ENCODE results near the gene CD300LB.
A peak's percentile ranks its signal among the peaks of the same experiment; 100 is the strongest.
"Not testable (repeated sequence)": the region's sequence is repeated elsewhere in the genome, so short reads cannot be mapped to it uniquely, and the experiment has no call there.

CD300LB gene

GRCh38 chr17:74502861-74503260 is 28.4 kb downstream of the CD300LB start:
- no peaks in the 10 kb centered on the region for H3K4me1 Mint-ChIP-seq
- DNase-seq (ENCODE audit: low spot score in 2 of 2): no peak
- H3K9me3 Mint-ChIP-seq: no peaks in the 10 kb centered on the region
- no peaks in the 10 kb centered on the region for H3K36me3 Mint-ChIP-seq
- no peak overlapping the region for H3K27ac Mint-ChIP-seq
- no peak for ATAC-seq
- H3K4me3 Mint-ChIP-seq: no peak overlapping the region

- DNase-seq (ENCODE audit: low spot score in 2 of 2): no peak
- no peak for ATAC-seq
- Mint-ChIP-seq H3K4me1 (peaks cover 4% of the 10 kb centered on the region), H3K36me3 (no peaks in the 10 kb centered on the region), H3K4me3 (no peak overlapping the region), H3K9me3 (no peaks in the 10 kb centered on the region), H3K27ac (no peak overlapping the region)
These were observed 31.3 kb downstream of the CD300LB start for GRCh38 chr17:74499992-74500391.

GRCh38 chr17:74497471-74497870 is 33.8 kb downstream of the CD300LB start:
- ATAC-seq (no peak), DNase-seq (ENCODE audit: low spot score in 2 of 2) (no peak)
- Mint-ChIP-seq H3K36me3 (no peaks in the 10 kb centered on the region), H3K4me1 (peaks cover 12% of the 10 kb centered on the region), H3K9me3 (no peaks in the 10 kb centered on the region), H3K27ac (no peak overlapping the region), H3K4me3 (no peak overlapping the region)

DNA sequence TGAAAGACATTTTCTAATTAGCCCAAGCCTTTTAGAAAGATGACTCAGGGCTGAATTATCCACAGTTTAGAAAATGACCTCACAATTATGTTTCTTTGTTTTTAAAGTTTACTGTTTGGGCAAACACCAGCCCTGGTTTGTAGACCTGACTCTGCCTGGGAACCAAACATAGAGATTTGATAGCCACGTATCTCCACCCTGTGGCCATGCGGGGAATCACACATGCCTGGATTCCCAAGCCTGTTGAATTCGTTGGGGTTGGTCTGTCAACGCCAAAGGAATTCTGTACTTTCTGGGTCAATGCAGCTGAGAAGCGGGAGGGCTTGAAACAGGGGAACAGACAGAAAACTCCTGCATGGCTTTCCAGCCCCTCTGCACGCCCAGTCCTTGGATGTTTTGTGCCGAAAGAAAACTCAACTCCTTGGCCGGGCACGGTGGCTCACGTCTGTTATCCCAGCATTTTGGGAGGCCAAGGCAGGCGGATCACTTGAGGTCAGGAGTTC is 37.9 kb downstream of the CD300LB start:
- Mint-ChIP-seq H3K4me1 (peaks cover 36% of the 10 kb centered on the region), H3K36me3 (no peaks in the 10 kb centered on the region), H3K4me3 (no peak overlapping the region), H3K9me3 (no peaks in the 10 kb centered on the region), H3K27ac (no peak overlapping the region)
- ATAC-seq: peak; percentile 77
- peak; percentile 54 to 78 for DNase-seq (ENCODE audit: low spot score in 2 of 2)

DNA sequence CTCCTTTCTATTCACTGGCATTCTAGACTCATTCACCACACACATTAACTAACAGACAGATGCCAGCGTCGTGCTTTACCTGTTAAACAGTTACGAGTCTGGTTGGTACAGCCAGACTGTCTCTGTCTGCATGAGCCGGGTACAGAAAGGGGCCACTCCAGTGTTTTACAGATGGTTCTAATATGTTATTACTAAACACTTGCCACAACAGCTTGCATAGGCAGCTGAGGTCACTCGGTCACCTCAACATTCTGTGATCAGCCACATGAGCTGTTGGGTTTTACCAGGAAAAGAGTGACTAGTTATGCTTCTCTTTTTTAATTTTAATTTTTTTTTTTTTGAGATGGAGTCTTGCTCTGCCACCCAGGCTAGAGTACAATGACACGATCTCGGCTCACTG is 39.6 kb downstream of the CD300LB start:
- peak; percentile 93 for ATAC-seq
- Mint-ChIP-seq H3K36me3 (peaks cover 8% of the 10 kb centered on the region), H3K9me3 (no peaks in the 10 kb centered on the region), H3K27ac (peak overlapping the region; percentile 91), H3K4me3 (peak overlapping the region; percentile 46), H3K4me1 (peaks cover 40% of the 10 kb centered on the region)
- no peak for DNase-seq (ENCODE audit: low spot score in 2 of 2)

DNA sequence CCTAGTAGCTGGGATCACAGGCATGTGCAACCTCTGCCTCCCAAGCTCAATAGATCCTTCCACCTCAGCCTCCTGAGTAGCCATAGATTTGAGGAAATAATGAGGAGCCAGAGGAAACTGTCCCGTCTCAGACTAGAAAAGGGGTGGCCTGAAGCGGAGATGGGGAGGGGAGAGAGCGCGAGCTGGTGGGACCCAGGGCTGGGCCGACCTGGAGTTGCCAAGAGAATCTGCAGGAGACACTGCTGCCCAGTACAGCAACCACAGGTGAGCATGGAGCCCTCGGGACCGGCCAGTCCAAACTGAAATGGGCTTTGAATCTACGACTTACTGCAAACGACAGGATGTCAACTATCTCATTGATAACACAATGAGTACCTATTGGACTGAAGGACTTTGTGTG is 40.6 kb downstream of the CD300LB start:
- Mint-ChIP-seq H3K36me3 (peaks cover 14% of the 10 kb centered on the region), H3K4me1 (peaks cover 40% of the 10 kb centered on the region), H3K9me3 (no peaks in the 10 kb centered on the region), H3K27ac (no peak overlapping the region), H3K4me3 (no peak overlapping the region)
- ATAC-seq: no peak
- DNase-seq (ENCODE audit: low spot score in 2 of 2): no peak

DNA sequence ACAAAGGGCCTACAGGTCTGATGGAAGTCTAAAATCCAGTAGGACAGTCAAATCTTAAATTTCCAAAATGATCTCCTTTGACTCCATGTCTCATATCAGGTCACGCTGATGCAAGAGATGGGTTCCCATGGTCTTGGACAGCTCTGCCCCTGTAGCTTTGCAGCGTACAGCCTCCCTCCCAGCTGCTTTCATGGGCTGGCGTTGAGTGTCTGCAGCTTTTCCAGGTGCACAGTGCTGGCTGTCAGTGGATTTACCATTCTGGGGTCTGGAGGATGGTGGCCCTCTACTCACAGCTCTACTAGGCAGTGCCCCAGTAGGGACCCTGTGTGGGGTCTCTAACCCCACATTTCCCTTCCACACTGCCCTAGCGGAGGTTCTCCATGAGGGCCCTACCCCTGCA is 43.0 kb downstream of the CD300LB start:
- not testable (repeated sequence) for ATAC-seq

GRCh38 chr17:74485841-74486240 is 45.4 kb downstream of the CD300LB start:
- ATAC-seq (no peak), DNase-seq (ENCODE audit: low spot score in 2 of 2) (no peak)
- no peaks in the 10 kb centered on the region for H3K9me3 Mint-ChIP-seq
- no peak overlapping the region for H3K27ac Mint-ChIP-seq
- H3K4me3 Mint-ChIP-seq: no peak overlapping the region
- peaks cover 49% of the 10 kb centered on the region for H3K36me3 Mint-ChIP-seq
- peaks cover 43% of the 10 kb centered on the region for H3K4me1 Mint-ChIP-seq

More for the DNA sequence above, 43.0 kb downstream of the CD300LB start:
- H3K4me3 Mint-ChIP-seq; H3K9me3 Mint-ChIP-seq; H3K27ac Mint-ChIP-seq; DNase-seq (ENCODE audit: low spot score in 2 of 2): not testable (repeated sequence)
- Mint-ChIP-seq H3K36me3 (peaks cover 27% of the 10 kb centered on the region), H3K4me1 (peaks cover 38% of the 10 kb centered on the region)

- Mint-ChIP-seq H3K4me1 (peaks cover 50% of the 10 kb centered on the region), H3K4me3 (no peak overlapping the region), H3K36me3 (peaks cover 52% of the 10 kb centered on the region), H3K27ac (peak overlapping the region; percentile 90), H3K9me3 (no peaks in the 10 kb centered on the region)
- DNase-seq (ENCODE audit: low spot score in 2 of 2) (no peak), ATAC-seq (no peak)
These were observed 46.1 kb downstream of the CD300LB start for GRCh38 chr17:74485022-74485743.

- Mint-ChIP-seq H3K27ac (peak overlapping the region; percentile 90), H3K4me3 (no peak overlapping the region), H3K36me3 (peaks cover 59% of the 10 kb centered on the region), H3K9me3 (no peaks in the 10 kb centered on the region), H3K4me1 (peaks cover 53% of the 10 kb centered on the region)
- DNase-seq (ENCODE audit: low spot score in 2 of 2): no peak
- ATAC-seq: no peak
These were observed 47.2 kb downstream of the CD300LB start for GRCh38 chr17:74484066-74484465.

- Mint-ChIP-seq H3K27ac (peak overlapping the region; percentile 90), H3K9me3 (no peaks in the 10 kb centered on the region), H3K4me1 (peaks cover 62% of the 10 kb centered on the region), H3K4me3 (no peak overlapping the region), H3K36me3 (peaks cover 58% of the 10 kb centered on the region)
- ATAC-seq (no peak), DNase-seq (ENCODE audit: low spot score in 2 of 2) (no peak)
These were observed 49.7 kb downstream of the CD300LB start for GRCh38 chr17:74481621-74482020.

- DNase-seq (ENCODE audit: low spot score in 2 of 2) (no peak), ATAC-seq (no peak)
- H3K4me3 Mint-ChIP-seq: peak overlapping the region; percentile 37
These were observed 51.0 kb downstream of the CD300LB start for GRCh38 chr17:74480290-74480689.

GRCh38 chr17:74478420-74479100 is 52.7 kb downstream of the CD300LB start:
- H3K36me3 Mint-ChIP-seq: peaks cover 61% of the 10 kb centered on the region
- no peak for DNase-seq (ENCODE audit: low spot score in 2 of 2)
- peak overlapping the region; percentile 90 for H3K27ac Mint-ChIP-seq

More at GRCh38 chr17:74480290-74480689, 51.0 kb downstream of the CD300LB start:
- Mint-ChIP-seq H3K9me3 (peaks cover 4% of the 10 kb centered on the region), H3K36me3 (peaks cover 58% of the 10 kb centered on the region), H3K27ac (peak overlapping the region; percentile 90), H3K4me1 (peaks cover 72% of the 10 kb centered on the region)

DNA sequence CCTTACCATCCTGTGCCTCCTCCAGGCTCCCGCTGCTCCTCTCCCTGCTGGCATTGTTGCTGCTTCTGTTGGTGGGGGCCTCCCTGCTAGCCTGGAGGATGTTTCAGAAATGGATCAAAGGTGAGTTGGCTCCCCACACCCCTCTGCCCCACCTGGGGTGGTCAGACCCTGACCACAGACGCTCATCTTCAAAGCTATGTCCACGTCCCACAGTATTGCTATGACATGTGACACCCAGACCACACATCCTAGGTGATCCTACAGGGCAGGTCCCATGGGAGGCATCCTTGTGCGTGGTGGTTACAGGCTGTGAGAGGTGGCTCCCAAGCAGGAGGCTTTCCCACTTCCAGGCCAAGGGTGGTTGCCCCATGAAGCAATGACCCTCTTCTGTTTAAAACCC is 53.9 kb downstream of the CD300LB start:
- DNase-seq (ENCODE audit: low spot score in 2 of 2) (no peak), ATAC-seq (no peak)
- peaks cover 92% of the 10 kb centered on the region for H3K4me1 Mint-ChIP-seq
- peaks cover 4% of the 10 kb centered on the region for H3K9me3 Mint-ChIP-seq
- peaks cover 61% of the 10 kb centered on the region for H3K36me3 Mint-ChIP-seq
- peak overlapping the region; percentile 90 for H3K27ac Mint-ChIP-seq
- H3K4me3 Mint-ChIP-seq: no peak overlapping the region

More at GRCh38 chr17:74478420-74479100, 52.7 kb downstream of the CD300LB start:
- Mint-ChIP-seq H3K4me3 (peak overlapping the region; percentile 37), H3K4me1 (peaks cover 89% of the 10 kb centered on the region), H3K9me3 (peaks cover 4% of the 10 kb centered on the region)
- ATAC-seq: peak; percentile 48

DNA sequence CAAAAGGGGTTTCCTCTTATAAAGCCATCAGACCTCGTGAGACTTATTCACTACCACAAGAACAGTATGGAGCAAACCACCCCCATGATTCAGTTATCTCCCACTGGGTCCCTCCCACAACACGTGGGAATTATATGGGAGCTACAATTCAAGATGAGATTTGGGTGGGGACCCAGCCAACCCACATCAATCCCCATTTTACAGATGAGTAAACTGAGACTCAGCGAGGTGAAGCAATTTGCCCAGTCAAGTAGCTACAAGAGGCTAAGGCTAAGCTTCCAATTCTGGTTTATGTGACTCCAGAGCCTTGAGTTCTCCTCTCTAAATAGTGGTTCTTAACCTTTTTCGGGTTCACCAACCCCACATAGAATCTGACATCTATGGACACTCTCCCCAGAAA is 56.1 kb downstream of the CD300LB start:
- H3K27ac Mint-ChIP-seq: peak overlapping the region; percentile 37
- DNase-seq (ENCODE audit: low spot score in 2 of 2) (no peak), ATAC-seq (no peak)
- peaks cover 91% of the 10 kb centered on the region for H3K4me1 Mint-ChIP-seq
- peaks cover 4% of the 10 kb centered on the region for H3K9me3 Mint-ChIP-seq
- H3K36me3 Mint-ChIP-seq: peaks cover 64% of the 10 kb centered on the region
- H3K4me3 Mint-ChIP-seq: no peak overlapping the region

Data from stimulated activated effector memory CD8-positive, alpha-beta T cell treated with anti-CD3 and anti-CD28 coated beads, Interleukin-12 subunit alpha, Interleukin-12 subunit beta, amount 100 ng/mL, for 72 hours (primary cell).